ENCODE data around the gene TLX2. TPM values are rescaled to one million over a fixed set of nuclear protein-coding genes. Genes with fewer than 3 reads are reported as not detected.
"Not testable (repeated sequence)": the region's sequence is repeated elsewhere in the genome, so short reads cannot be mapped to it uniquely, and the experiment has no call there.

Gene TLX2
- total and polyA plus RNA-seq, 8 donors = 0.28 to 0.73 TPM; not detected in 6

DNA sequence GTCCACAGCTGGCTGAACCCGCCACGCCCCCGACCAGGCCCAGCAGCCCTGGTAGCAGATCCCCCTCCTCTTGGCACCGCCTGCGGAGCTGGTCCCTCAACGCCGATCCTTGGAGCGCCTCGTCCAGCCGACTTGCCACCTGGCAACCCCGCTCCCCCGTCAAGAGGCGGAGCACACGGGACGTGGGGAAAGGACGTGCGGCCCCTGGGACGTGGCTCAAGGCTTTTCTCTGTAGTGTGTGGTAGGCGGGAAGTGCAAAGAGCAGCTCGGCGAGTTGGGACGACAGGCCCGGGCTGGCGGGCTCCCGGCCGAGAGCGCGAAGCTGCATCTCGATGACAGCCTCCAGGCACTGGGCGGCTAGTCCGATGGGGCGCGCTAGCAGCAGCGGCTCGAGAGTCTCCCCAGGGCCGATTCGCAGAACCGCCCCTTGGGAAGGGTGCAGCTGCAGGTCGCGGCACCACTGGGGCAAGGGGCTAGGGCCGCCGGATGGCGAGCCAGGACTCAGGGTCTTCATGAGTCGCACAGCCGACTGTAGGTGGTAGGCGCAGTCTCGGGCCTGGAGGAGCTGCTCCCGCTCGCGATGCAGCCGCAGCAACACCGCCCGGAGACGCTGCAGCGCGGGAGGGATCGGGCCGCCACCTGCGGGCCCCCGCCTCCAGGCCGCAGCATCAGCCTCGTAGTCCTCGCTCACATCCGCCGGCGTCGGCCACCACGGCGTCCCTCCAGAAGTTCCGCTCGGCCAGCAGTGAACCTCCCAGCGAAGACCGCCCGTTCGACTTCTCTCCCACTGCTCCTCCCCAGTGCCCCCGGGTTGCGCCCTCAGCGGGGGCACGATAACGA lies 32.1 kb upstream of the TLX2 start:
- TF ChIP-seq POLR2AphosphoS5 (IDR thresholded peaks at IDR 0.05) (no peak), CTCF (IDR thresholded peaks at IDR 0.05) (no peak), POLR2A (IDR thresholded peaks at IDR 0.05) (no peak), EP300 (IDR thresholded peaks at IDR 0.05) (no peak)
- peak in 1 of 2 donors; percentile 62 for DNase-seq
- WGBS, 5 donors = 0 to 8% (median 1%) methylated on average over 17 to 80 of the region's 80 CpGs
- no peaks in the 10 kb centered on the region for H3K27me3 ChIP-seq
- peak overlapping the region; percentile 76 to 98 (median 92) for H3K4me3 ChIP-seq
- H3K4me1 ChIP-seq = peaks cover 20 to 49% (median 41%) of the 10 kb centered on the region in 4 donors
- intact Hi-C loops (cut with DNase I; ENCODE audit: low total_unique reads) = loop anchor here (5.0 kb wide), 1 partner anchor 105 kb away; no protein-coding TSS in a partner anchor
- peak overlapping the region; percentile 80 to 94 (median 92) for H3K27ac ChIP-seq
- peaks cover 9 to 61% (median 53%) of the 10 kb centered on the region in 4 donors for H3K36me3 ChIP-seq
- no peaks in the 10 kb centered on the region for H3K9me3 ChIP-seq

DNA sequence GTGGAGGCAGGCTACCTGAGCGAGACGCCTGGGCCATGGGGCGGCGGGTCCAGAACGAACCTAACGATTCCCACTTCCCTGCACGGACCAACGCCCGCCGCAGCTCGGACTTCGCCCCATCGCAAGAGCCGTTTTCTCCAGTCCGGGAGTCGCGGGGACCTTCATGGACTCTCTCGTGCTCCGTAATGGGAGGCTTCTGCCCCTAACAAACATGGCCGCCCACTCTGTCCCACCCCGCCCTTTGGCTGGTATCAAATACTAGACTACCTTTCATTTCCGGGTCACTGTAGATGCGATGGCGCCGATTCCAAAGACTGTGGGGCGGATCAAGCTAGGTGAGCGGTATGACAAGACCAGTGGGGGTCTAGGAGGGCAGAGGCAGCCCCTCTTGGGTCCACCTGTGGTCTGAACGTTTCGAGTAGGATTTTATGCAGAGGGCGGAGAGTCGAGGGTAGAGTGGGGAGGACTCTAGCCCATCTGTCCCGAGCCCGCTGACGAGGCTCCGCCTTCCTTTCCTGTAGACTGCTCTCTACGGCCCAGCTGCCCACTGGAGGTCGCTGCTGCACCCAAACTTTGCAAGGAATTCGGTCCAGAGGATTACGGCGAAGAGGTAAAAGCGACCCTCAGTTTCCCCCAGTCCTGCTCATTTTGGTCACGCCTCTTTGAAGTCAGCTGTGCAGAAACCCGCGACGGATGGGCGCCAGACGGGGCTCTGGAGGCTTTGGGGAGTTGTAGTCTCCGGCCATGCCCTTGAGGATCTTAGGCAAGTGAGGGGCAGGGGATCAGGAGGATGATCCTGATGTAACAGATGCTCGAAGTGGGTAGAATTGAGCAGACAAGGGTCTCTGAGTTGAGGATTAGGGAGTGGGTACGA lies 31.2 kb upstream of the TLX2 start, which contains the start of the genes CCDC142 and TTC31:
Gene CCDC142, minus strand, starts transcription at position 198 of the 874 bp plus-strand sequence. Its CDS starts 161 bp downstream, at position 37.
Gene TTC31, plus strand, starts transcription at position 281 of the 874 bp plus-strand sequence. Its CDS starts 15 bp downstream, at position 296.
- Histone ChIP-seq H3K36me3 (peaks cover 9 to 61% (median 54%) of the 10 kb centered on the region in 4 donors), H3K4me1 (peaks cover 20 to 49% (median 41%) of the 10 kb centered on the region in 4 donors), H3K27me3 (no peaks in the 10 kb centered on the region), H3K9me3 (no peaks in the 10 kb centered on the region), H3K4me3 (peak within 1 kb of the TSS; percentile 76 to 98 (median 92)), H3K27ac (peak within 1 kb of the TSS; percentile 80 to 94 (median 92))
- intact Hi-C loops (cut with DNase I; ENCODE audit: low total_unique reads) = loop anchor here (5.0 kb wide), 1 partner anchor 104 kb away; no protein-coding TSS in a partner anchor
- WGBS, 5 donors = 0 to 2% (median 1%) methylated on average over 30 to 50 of the region's 50 CpGs
- TF ChIP-seq POLR2A (IDR thresholded peaks at IDR 0.05) = no peak
- TF ChIP-seq POLR2AphosphoS5 (IDR thresholded peaks at IDR 0.05) = peak; percentile 59 to 87 (median 69)
- TF ChIP-seq CTCF (IDR thresholded peaks at IDR 0.05) = peak in 5 of 7 experiments; percentile 63 to 91 (median 78)
- DNase-seq = peak; percentile 97 to 99

DNA sequence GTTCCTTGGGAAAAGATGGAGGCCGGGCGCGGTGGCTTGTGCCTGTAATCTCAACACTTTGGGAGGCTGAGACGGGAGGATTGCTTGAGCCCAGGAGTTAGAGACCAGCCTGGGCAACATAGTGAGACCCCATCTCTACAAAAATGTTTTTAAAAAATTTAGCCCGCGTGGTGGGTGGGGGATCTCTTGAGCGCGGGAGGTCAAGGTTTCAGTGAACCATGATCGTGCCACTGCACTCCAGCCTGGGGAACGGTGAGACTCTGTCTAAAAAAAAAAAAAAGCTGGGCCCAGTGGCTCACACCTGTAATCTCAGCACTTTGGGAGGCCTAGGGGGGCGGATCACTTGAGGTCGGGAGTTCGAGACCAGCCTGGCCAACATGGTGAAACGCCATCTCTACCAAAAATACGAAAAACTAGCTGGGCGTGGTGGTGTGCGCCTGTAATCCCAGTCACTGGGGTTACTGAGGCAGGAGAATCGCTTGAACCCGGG lies 30.5 kb upstream of the TLX2 start:
- not testable (repeated sequence) for H3K9me3 ChIP-seq, H3K27me3 ChIP-seq, DNase-seq
- Histone ChIP-seq H3K27ac (peak overlapping the region in 4 of 5 donors; percentile 91 to 94 (median 92)), H3K4me1 (peaks cover 20 to 49% (median 41%) of the 10 kb centered on the region in 4 donors), H3K36me3 (peaks cover 9 to 63% (median 57%) of the 10 kb centered on the region in 4 donors), H3K4me3 (peak overlapping the region; percentile 76 to 98 (median 92))
- 75 to 80% (median 77%) methylated on average over 19 of the region's 19 CpGs for WGBS, 5 donors
- intact Hi-C loops (cut with DNase I; ENCODE audit: low total_unique reads) = loop anchor here (5.0 kb wide), 1 partner anchor 104 kb away; no protein-coding TSS in a partner anchor

DNA sequence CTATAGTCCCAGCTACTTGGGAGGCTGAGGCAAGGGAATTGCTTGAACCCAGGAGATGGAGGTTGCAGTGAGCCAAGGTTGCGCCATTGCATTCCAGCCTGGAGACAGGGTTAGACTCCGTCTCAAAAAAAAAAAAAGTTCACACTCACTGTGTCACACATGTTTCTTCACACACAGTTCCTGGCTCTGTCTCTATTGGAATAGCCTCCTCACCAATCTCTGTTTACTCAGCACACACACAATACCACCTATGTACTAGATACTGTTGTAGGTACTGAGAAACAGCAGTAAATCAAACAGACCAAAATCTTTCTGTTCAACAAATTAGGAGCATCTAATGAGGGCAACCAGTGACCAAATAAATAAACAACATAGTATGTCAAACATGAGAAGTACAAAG lies 28.1 kb upstream of the TLX2 start:
- 70 to 92% (median 75%) methylated on average over 2 of the region's 2 CpGs for WGBS, 5 donors
- H3K9me3 ChIP-seq = no peaks in the 10 kb centered on the region
- no peaks in the 10 kb centered on the region for H3K27me3 ChIP-seq
- peaks cover 20 to 65% (median 60%) of the 10 kb centered on the region in 4 donors for H3K36me3 ChIP-seq
- no peak for TF ChIP-seq POLR2AphosphoS5 (IDR thresholded peaks at IDR 0.05)
- no peak for TF ChIP-seq POLR2A (IDR thresholded peaks at IDR 0.05)
- no peak for TF ChIP-seq CTCF (IDR thresholded peaks at IDR 0.05)
- peaks cover 16 to 36% (median 27%) of the 10 kb centered on the region in 4 donors for H3K4me1 ChIP-seq
- no peak overlapping the region for H3K4me3 ChIP-seq
- DNase-seq = no peak
- H3K27ac ChIP-seq = no peak overlapping the region
- intact Hi-C loops (cut with DNase I; ENCODE audit: low total_unique reads) = no loop called here
